ENCODE results near the gene COA7.

The COA7 gene

DNA sequence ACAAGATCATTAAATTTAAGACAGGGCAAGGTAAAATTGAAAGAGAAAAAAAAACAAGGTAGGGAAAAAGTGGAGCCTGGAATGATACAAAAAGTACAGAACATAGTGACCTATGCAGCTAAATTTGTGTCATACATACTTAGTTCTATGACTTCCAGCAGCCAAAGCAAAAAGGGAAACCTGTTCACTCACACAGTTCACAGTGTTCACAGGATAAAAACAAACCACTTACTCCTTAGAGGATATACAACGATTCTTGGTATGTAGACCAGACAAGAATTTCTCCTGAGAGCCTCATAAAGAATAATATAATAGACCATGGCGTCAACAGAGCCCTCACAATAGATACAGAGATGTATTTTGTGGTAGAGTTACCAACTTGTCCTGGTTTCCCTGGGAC is 27.5 kb downstream of the COA7 start:
- no peak for DNase-seq (ENCODE audit: low read depth in 2 of 2, low spot score in 1 of 2)

DNA sequence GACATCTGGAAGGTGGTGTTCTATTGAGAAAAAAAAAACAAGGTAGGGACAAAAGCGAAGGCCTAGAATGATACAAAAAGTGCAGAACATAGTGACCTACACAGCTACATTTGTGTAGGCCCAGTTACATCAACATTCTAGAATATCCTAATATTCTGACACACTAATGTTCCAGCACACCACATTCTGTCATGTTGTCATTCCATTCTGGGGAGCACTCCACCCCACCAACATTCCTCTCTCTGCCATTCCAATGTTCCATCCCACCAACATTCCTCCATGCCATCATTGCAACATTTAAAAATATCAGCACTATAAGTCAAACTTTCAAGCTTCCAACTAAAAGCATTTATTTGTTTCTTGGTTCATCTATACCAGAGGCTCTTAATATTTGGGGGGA is 28.5 kb downstream of the COA7 start:
- DNase-seq (ENCODE audit: low read depth in 2 of 2, low spot score in 1 of 2) = no peak

DNA sequence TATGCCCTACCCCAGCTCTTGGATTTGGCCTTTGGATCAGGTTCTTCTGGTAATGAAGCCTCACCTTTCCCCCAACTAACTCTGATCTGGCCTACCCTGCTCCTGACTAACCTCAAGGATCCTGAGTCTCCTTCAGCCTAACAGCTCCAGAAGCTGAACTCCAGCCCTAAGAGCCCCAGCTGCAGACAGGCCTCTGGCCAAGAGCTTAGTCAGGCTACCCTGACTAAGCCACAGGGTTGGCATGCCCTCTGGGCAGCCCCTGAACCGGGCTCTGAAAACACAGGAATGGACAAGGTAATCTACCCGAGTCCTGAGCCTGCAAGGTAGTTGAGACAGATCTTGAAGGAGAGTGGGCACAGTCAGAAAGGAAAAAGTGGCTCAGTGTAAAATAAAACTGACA is 29.4 kb downstream of the COA7 start:
- no peak for DNase-seq (ENCODE audit: low read depth in 2 of 2, low spot score in 1 of 2)

DNA sequence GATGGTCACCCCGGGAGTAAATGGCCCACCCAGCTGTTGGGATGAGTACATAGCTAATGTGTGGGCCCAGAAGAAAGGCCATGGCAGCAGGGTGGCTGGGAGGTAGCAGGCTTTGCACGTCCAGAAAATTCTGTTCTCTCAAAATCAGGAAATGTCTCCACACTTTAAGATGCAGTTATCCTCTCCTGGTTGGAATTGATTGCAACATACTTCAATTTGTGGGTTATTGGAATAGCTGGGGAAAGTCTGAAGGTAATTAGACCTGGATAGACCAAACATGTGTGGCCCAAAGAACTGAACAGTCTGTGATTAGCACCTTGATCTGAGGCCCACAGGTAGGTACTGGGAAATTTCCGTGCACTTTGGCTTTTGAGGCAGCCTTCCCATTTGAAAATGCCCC is 30.2 kb downstream of the COA7 start:
- DNase-seq (ENCODE audit: low read depth in 2 of 2, low spot score in 1 of 2) = no peak

DNA sequence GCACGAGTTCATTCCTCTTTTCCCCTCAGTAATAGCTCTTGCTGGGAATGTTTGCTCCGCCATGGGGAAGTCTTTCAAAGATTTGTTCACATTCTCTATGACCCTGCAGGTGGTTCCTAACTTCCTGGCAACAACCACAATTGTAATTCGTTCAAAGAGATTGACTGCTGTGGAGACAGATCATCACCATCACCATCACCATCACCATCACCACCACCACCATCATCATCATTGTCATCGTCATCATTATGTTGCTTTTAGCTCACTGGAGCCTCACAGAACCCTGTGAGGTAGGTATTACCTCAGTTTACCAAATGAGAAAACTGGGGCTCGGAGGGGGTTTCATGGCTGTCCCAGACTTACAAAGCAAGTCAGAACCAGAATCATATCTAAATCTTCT is 30.9 kb downstream of the COA7 start:
- DNase-seq (ENCODE audit: low read depth in 2 of 2, low spot score in 1 of 2) = no peak

DNA sequence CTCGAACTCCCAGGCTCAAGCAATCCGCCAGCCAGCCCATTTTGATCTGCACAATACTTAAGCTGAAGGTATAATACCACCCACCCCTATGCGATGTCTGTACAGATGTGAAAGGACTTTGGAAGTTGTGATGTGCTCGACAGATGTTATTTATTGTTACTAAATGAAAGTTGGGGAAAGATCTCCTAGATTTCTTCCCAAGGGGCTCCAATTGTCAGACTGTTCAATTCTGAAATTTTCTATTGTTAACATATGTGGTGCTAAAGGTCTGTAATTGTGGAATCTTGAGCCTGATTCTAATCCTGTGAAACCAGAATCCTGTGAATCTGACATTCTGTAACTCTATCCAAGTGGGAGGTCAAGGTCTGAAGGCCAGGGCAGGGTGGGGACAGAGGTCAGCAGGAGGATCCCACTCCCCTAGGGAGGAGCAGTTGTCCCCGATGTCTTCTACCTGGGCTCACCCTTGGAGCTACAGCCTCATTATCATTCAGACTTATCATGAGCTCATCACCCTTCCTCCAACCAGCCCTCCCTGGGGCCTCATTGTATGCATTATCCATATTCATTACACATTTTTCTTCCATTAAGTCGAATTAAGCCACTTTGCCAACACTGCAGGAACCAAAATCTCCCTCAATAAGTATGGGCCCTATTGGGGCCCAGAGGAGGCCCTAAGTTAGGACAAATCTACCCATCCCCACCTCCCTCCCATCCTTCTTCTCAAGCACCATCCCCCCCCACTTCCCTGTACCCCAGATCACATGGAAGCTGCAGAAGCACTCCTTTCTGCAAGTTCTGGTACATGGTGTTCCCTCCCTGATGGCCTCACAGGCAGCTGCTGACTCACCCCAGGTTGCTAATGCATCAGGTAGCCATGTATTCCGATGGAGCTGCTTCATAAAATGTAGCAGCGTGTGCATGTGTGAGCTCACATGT is 32.9 kb downstream of the COA7 start:
- DNase-seq (ENCODE audit: low read depth in 2 of 2, low spot score in 1 of 2) = no peak

DNA sequence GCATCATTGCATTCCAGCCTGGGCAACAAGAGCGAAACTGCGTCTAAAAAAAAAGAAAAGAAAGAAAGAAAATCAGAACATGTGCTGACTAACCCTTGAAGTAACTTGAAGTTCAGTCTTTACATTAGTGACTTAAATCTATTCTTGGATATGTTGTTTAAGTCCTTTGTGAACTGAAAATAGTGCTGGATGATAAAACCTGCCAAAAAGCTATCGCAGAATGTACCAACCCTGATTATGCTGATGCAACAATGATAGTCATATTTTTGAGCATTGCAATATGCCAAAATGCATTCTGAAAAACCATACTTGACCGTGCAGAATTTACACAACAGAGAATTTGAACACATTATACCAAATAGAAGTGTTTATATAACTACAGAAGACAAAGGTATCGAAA is 34.4 kb downstream of the COA7 start:
- DNase-seq (ENCODE audit: low read depth in 2 of 2, low spot score in 1 of 2) = no peak

DNA sequence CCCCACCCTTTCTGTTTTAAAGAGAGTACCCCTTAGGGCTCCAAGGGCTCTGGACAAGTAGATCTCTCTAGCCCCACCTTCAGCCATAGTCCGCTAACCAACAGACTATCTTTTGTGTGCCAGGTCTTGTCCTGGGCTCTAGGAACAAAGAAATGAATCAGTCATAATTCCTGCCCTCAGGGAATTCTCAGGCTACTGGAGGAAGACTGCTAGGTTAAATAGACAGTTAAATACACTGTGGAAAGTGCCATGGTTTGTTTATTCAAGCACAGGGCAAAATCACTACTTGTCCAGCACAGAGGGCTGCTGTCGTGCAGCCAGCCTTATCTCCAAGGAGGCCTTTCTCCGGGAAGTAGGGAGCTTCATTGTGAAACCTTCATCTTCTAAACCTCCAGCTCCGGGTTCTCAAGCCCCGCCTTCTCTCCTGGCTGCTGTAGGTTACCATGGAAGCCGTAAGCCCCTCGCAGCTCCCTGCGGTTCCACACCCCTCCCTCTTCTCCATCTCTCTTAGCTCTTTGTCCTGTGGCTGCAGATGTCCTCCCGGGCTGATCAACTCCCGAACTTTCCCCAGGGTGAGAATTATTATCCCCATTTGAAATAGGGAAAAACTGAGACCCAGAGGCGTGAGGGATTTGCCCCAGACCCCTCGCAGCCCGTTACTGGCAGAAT is 35.4 kb downstream of the COA7 start:
- DNase-seq (ENCODE audit: low read depth in 2 of 2, low spot score in 1 of 2) = no peak

DNA sequence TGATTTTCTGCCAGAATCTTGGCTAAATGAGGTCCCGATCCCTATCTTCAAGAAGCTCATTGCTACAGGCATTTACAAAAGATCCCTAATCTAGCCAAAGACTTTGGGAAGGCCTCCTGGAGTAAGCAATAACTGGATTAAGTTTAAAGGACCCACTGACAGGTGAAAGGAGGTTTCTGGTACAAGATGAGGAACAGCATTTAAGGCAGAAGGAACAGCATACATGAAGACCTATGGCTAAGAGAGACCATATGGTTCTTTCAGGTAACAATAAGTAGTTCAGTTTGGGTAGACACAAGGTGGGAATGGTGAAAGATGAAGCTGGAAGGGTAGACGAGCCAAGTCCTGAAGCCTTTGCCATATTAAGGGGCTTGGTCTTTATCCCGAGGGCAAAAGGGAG is 37.3 kb downstream of the COA7 start:
- DNase-seq (ENCODE audit: low read depth in 2 of 2, low spot score in 1 of 2) = no peak

DNA sequence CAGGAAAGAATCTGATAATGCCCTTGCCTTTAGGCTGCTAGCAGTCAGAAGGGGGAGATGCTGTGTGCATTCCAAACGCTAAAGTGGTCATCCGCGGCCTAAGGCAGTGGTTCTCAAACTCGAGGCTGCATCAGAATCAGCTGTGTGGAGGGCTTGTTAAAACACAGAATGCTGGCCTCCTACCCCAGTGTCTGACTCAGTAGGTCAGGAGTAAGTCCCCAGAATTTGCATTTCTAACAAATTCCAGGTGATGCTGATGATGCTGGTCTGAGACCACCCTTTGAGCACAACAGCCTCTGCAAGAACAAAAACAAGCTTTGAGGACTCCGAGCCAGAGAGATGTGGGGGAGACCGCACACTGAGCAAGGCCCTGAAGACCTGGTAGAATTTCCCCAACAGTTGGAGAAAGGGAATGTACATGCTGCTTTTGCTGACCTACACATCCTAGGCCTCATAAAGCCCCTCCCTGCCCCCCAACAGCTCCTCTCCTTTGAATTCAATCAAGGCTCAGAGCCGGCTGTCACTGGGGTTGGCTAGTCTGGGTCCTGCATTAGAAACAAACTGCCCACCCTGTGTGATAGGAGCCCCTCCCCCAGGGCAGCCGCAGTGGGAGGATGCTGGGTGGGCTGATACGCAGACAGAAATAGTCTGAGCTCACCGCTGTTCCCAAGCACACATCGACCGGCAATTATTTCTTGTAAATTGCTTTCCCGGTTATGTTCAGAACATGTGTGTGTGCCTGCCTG is 38.1 kb downstream of the COA7 start:
- no peak for DNase-seq (ENCODE audit: low read depth in 2 of 2, low spot score in 1 of 2)

DNA sequence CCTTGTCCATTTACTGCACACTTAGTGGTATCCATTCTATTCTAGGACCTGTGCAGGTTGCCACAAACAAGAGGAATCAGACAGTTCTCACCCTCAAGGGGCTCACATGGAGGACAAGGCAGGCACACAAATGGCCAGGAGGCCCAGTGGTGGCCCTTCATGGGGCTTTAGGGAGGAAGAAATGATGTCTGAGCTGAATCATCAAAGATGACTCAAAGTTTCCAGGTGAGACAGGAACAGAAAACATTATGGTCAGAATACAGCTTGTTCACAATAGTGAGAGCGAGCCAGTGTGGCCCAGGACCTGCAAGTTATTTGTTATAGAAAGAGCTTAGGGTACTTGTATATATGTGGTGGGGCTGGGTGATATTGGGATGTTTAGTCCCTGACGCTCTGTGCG is 38.8 kb downstream of the COA7 start:
- DNase-seq (ENCODE audit: low read depth in 2 of 2, low spot score in 1 of 2) = no peak

DNA sequence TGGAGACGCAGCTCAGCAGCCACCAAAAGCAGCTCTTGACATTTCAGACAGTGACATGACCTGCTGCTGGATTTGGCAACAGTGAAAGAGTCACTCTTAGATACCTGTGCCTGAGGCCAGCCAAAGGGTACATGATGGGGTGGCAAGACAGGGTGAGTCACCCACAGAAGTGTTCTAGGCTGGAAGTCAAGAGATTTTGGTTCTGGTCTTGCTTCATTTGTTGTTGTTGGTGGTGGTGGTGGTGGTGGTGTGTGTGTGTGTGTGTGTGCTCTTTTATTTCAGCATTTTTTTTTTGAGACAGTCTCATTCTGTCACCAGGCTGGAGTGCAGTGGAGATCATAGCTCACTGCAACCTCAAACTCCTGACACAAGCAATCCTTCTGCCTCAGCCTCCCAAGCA is 39.4 kb downstream of the COA7 start:
- no peak for DNase-seq (ENCODE audit: low read depth in 2 of 2, low spot score in 1 of 2)

DNA sequence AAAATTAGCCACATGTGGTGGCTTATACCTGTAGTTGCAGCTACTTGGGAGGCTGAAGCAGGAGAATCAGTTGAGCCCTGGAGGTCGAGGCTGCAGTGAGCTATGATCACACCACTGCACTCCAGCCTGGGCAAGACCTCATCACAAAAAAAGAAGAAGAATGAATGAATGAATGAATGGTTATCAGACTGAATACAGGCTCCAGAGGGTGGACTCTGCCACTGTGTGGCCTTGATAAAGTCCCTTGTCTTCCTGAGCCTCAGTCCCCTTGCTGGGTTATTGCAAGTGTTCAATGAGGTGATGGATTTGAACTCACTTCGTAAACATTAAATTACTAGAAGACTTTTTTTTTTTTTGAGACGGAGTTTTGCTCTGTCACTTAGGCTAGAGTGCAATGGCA is 40.4 kb downstream of the COA7 start:
- no peak for DNase-seq (ENCODE audit: low read depth in 2 of 2, low spot score in 1 of 2)

DNA sequence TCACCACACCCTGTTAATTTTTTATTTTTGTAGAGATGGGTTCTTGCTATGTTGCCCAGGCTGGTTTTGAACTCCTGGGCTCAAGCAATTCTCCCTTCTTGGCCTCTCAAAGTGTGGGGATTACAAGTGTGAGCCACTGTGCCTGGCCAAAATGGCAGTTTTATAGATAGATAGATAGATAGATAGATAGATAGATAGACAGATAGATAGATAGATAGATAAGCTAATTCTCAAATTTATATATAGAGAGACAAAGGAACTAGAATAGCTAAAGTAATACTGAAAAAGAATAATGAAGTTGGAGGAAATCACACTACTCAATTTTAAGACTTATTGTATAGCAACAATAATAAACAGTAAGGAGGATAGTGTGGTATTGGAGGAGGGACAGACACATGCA is 44.1 kb downstream of the COA7 start:
- DNase-seq (ENCODE audit: low read depth in 2 of 2, low spot score in 1 of 2) = no peak

DNA sequence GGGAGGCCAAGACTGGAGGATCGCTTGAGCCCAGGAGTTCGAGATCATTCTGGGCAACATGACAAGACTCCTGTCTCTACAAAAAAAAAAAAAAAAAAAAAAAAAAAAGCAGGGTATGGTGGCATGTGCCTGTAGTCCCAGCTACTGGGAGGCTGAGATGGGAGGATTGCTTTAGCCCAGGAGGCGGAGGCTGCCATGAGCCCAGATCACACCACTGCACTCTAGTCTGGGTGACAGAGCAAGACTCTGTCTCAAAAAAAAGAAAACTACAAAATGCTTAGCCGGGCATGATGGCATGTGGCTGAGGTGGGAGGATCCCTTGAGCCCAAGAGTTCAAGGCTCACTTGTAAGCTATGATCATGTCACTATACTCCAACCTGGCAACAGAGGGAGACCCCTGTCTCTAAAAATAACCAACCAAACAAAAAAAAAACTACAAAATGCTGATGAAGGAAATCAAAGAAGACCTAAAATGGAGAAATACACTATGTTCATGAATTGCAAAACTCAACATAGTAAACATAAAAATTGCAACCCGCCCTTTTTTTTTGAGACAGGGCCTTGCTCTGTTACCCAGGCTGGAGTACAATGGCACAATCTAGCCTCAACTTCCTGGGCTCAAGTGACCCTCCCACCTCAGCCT is 44.8 kb downstream of the COA7 start:
- no peak for DNase-seq (ENCODE audit: low read depth in 2 of 2, low spot score in 1 of 2)

DNA sequence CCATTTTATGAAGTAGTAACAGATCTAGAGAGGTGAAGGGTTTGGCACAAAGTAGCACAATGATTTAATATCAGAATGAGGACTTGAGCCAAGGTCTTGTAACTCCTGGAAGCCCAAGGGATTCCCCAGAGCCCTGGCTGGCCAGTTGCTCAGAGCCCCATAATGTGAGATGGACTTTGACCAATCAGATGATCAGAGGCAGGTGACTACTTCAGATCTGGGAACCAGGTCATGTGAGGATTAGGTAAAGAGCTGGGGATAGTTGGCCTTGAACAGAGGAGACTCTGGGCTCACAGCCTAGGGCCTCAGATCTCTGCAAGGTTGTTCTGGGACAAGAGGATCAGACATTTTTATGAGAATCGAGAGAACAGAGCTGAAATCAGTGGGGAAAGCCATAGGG is 46.2 kb downstream of the COA7 start:
- DNase-seq (ENCODE audit: low read depth in 2 of 2, low spot score in 1 of 2) = no peak

DNA sequence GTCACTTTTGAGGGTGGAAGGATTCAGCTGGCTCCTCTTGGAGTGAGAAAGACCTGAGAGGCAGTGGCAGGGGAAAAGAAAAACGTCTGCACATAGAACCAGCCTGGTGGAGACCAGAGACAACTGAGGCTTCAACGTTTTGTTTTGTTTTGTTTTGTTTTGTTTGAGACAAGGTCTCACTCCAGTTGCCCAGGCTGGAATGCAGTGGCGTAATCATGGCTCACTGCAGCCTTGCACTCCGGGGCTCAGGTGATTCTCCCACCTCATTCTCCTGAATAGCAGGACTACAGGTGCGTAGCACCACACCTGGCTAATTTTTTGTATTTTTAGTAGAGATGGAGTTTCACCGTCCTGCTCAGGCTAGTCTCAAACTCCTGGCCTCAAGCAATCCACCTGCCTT is 52.9 kb downstream of the COA7 start:
- no peak for DNase-seq (ENCODE audit: low read depth in 2 of 2, low spot score in 1 of 2)

DNA sequence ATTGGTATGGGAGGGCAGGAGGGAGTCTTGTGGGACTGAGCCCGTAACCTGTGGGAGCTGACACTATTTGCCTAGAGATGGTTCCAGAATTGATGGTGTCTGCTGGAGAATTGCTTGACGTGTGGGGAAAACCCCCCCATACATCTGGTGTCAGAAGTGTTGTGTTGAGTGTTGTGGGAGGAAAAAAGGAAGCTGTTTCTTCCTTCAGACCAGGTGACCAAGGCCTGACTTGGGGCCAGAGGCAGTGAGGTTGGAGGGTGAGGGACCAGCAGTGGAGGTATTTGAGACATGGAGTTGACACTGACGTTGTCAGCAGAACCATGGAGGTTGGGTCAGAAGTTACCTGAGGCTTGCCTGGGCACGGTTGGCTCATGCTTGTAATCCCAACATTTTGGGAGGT is 56.8 kb downstream of the COA7 start:
- DNase-seq (ENCODE audit: low read depth in 2 of 2, low spot score in 1 of 2) = no peak

DNA sequence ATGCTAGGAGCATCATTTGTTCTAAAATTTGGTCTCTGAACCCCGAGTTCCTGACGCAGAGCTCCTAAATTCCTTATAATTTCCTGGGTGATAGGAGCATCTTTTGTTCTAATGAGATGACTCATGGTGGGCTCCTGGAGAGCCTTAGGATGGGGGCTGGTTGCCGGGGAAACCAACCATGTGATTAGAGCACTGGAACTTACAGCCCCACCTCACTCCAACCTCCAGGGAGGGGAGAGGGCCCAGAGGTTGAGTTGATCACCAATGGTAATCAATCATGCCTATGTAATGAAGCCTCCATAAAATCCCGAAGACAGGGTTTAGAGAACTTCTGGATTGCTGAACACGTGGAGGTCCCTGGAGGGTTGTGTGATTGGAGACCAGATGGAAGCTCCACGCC is 57.5 kb downstream of the COA7 start:
- no peak for DNase-seq (ENCODE audit: low read depth in 2 of 2, low spot score in 1 of 2)

DNA sequence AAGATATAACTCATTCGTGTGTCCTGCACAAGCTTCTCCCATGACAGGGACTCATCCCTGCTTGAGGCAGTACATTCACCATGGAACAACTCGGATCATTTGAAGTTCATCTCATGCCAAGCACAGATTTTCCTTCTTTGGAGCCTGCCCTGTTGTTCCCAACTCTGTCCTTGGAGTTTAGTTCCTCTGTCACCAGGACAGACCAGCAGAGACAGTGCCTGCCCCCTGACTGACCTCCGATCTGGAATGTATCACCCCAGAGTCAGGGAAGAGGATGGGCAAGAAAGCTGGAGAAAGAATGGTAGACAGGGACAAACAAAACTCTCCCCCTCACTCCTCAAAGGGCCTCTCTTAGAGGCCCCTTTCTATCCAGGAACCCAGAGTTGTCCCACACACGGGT is 60.2 kb downstream of the COA7 start:
- no peak for DNase-seq (ENCODE audit: low read depth in 2 of 2, low spot score in 1 of 2)
